K562 (cell line): ENCODE data around the gene ICA1L. TPM values are rescaled to one million over a fixed set of nuclear protein-coding genes. Genes with fewer than 3 reads are reported as not detected.

Experiments used
- ATAC-seq: fragments of 200-7000 bp; cut with Tn5 transposase; 3 replicates; pipeline ENCODE4 v1.9.1; 2020; ENCODE audit warnings: moderate library complexity
- BruUV-seq: library from RNA; stranded (reverse); fragments of 400-500 nt; replicated peaks from 2 replicates; lab custom pipeline; 2021; lab: Mats Ljungman, UMichigan
- CTCF ChIA-PET: fragments of 300-600 bp; formaldehyde crosslinking; extraction: SDS; loops from one replicate; lab custom pipeline; 2021; ENCODE audit warnings: low intra/inter-chr PET ratio; lab: Yijun Ruan, JAX
- POLR2A ChIA-PET: fragments of 300-600, 350-650 bp; sonication (Branson Sonifier 250); formaldehyde crosslinking; extraction: SDS; loops from one replicate; lab custom pipeline; 2021; ENCODE audit warnings: antibody characterized with exemption, inconsistent platforms; lab: Yijun Ruan, JAX
- DNase-seq, 4 experiments: peaks; one replicate each; pipeline versions ENCODE4 v3.0.0 to v3.0.0-alpha.2; 2011 to 2018; ENCODE audit warnings: low spot score in 3 of 4, mixed read lengths in 3 of 4; ENCODE audit errors: extremely low read depth in 1 of 4
- FAIRE-seq: peaks from 2 replicates; lab custom pipeline; 2011; peaks lifted over from hg19 to GRCh38; lab: Jason Lieb, UNC
- H2AFZ ChIP-seq: 2 replicates; pipeline ENCODE4 v1.6.0; 2011; ENCODE audit warnings: low read depth, low read length, control low read depth, inconsistent platforms
- H3K27ac ChIP-seq: fragments of 200-600 bp; 3 replicates; pipeline ENCODE4 v1.8.0; 2011; ENCODE audit warnings: low read depth, mild to moderate bottlenecking, control low read depth, inconsistent platforms, low read length, moderate library complexity, mixed read lengths; ENCODE audit errors: extremely low read depth
- H3K27me3 ChIP-seq, 2 experiments: fragments of 300-600 bp in 1 of 2; 2 replicates in 1 of 2; 3 replicates in 1 of 2; pipeline versions ENCODE4 v1.6.0 to v1.8.0; 2011; ENCODE audit warnings: inconsistent platforms in 2 of 2, low read length in 2 of 2, mild to moderate bottlenecking in 1 of 2, mixed read lengths in 1 of 2, moderate library complexity in 1 of 2; ENCODE audit not compliant: control insufficient read depth in 2 of 2, insufficient read depth in 2 of 2
- H3K36me3 ChIP-seq: fragments of 300-600 bp; 3 replicates; pipeline ENCODE4 v1.8.0; 2011; ENCODE audit warnings: mild to moderate bottlenecking, low read length, inconsistent platforms; ENCODE audit not compliant: control insufficient read depth, insufficient read depth
- H3K4me1 ChIP-seq, 2 experiments: fragments of 200-600 bp in 1 of 2; replicated peaks in 1 of 2; 2 replicates in 1 of 2; 3 replicates in 1 of 2; pipeline versions ENCODE4 v1.5.1 to v1.8.0; 2011; ENCODE audit warnings: inconsistent platforms in 2 of 2, low read length in 2 of 2, mild to moderate bottlenecking in 1 of 2, mixed read lengths in 1 of 2, moderate library complexity in 1 of 2; ENCODE audit not compliant: control insufficient read depth in 2 of 2, insufficient read depth in 2 of 2
- H3K4me2 ChIP-seq: 2 replicates; pipeline ENCODE4 v1.6.1; 2011; ENCODE audit warnings: low read length, control low read depth, inconsistent platforms, mixed read lengths; ENCODE audit not compliant: insufficient read depth
- H3K4me3 ChIP-seq: fragments of 200-600 bp; sonication (generic), shearing (Covaris generic); 2 replicates; pipeline ENCODE4 v1.5.1; 2016; ENCODE audit warnings: control low read depth, inconsistent platforms
- H3K79me2 ChIP-seq: fragments of 200-600 bp; 3 replicates; pipeline ENCODE4 v1.8.0; 2011; ENCODE audit warnings: low read length, inconsistent platforms; ENCODE audit not compliant: control insufficient read depth, insufficient read depth
- H3K9ac ChIP-seq, 2 experiments: 2 replicates each; pipeline versions ENCODE4 v1.6.0 to v1.6.1; 2011; ENCODE audit warnings: low read depth in 2 of 2, low read length in 2 of 2, control low read depth in 1 of 2, inconsistent platforms in 1 of 2, mild to moderate bottlenecking in 1 of 2, mixed read lengths in 1 of 2; ENCODE audit not compliant: insufficient read depth in 1 of 2
- H3K9me1 ChIP-seq: one replicate; pipeline ENCODE4 v1.6.0; 2011; ENCODE audit warnings: inconsistent platforms, mild to moderate bottlenecking, low read length, moderate library complexity; ENCODE audit not compliant: control insufficient read depth, insufficient read depth
- H3K9me3 ChIP-seq: replicated peaks from 2 replicates; pipeline ENCODE4 v1.5.1; 2011; ENCODE audit warnings: low read depth, low read length, inconsistent platforms; ENCODE audit not compliant: control insufficient read depth, insufficient read depth
- H4K20me1 ChIP-seq: replicated peaks from 2 replicates; pipeline ENCODE4 v1.6.1; 2011; ENCODE audit warnings: low read length, inconsistent platforms, mixed read lengths; ENCODE audit not compliant: control insufficient read depth, insufficient read depth
- ARID1B ChIP-seq: fragments of 450-650 bp; IDR thresholded peaks from 2 replicates; pipeline ENCODE4 v1.6.1; 2016; ENCODE audit warnings: antibody characterized with exemption, mild to moderate bottlenecking, inconsistent platforms
- BHLHE40 ChIP-seq: IDR thresholded peaks from 2 replicates; pipeline ENCODE4 v1.6.1; 2011; ENCODE audit warnings: low read length, improper control_type of control experiment
- C11orf30 ChIP-seq: fragments of 450-650 bp; IDR thresholded peaks from 2 replicates; pipeline ENCODE4 v1.6.1; 2016; ENCODE audit warnings: low read depth, mild to moderate bottlenecking
- ILF3 ChIP-seq: fragments of 450-650 bp; IDR thresholded peaks from 2 replicates; pipeline ENCODE4 v1.6.1; 2018; ENCODE audit warnings: antibody characterized with exemption, mild to moderate bottlenecking, moderate library complexity, borderline replicate concordance
- MAFF ChIP-seq: IDR thresholded peaks from 2 replicates; pipeline ENCODE4 v1.6.1; 2012; ENCODE audit warnings: low read length, improper control_type of control experiment
- MAFG ChIP-seq: fragments of 450-650 bp; conservative IDR thresholded peaks from 2 replicates; pipeline ENCODE4 v1.6.1; 2016; ENCODE audit warnings: missing genetic modification characterization, missing compliant biosample characterization
- MCM3 ChIP-seq: fragments of 450-650 bp; IDR thresholded peaks from 2 replicates; pipeline ENCODE4 v1.6.1; 2016
- PPARD ChIP-seq: fragments of 250-450 bp; sonication (Bioruptor Pico); IDR thresholded peaks from 2 replicates; pipeline ENCODE4 v1.8.0; 2022; ENCODE audit warnings: inconsistent platforms, mild to moderate bottlenecking, moderate library complexity
- SMARCA4 ChIP-seq: fragments of 450-650 bp; IDR thresholded peaks from 2 replicates; pipeline ENCODE4 v1.6.1; 2016
- ZKSCAN1 ChIP-seq: fragments of 150-350 bp; IDR thresholded peaks from 2 replicates; pipeline ENCODE4 v1.6.1; 2016; ENCODE audit warnings: low read depth, low read length
- ZNF316 ChIP-seq: fragments of 450-650 bp; IDR thresholded peaks from 2 replicates; pipeline ENCODE4 v1.6.1; 2016
- ZNF785 ChIP-seq: fragments of 250-450 bp; sonication (Bioruptor Pico); IDR thresholded peaks from 2 replicates; pipeline ENCODE4 v1.4.0; 2020; ENCODE audit warnings: mild to moderate bottlenecking
- WGBS: fragments of 100-300 bp; shearing (Covaris generic); methylation state at CpG from one replicate; pipeline ENCODE4 v1.1.6; 2016; ENCODE audit warnings: low coverage, mixed read lengths; ENCODE audit not compliant: insufficient coverage; ENCODE audit errors: missing lambda C conversion rate; 5-methylcytosine and 5-hydroxymethylcytosine counted together
- in situ Hi-C: fragments of 300-500 bp; cut with MboI; formaldehyde crosslinking; loops from 4 replicates; pipeline ENCODE4 v1.15.0; 2018; ENCODE audit warnings: inconsistent platforms, mixed read lengths
- intact Hi-C: fragments of 100-400 bp; cut with micrococcal nuclease; formaldehyde crosslinking; loops from 2 replicates; pipeline ENCODE4 v1.14.2; 2022
- polyA plus RNA-seq, 8 experiments: library from polyadenylated mRNA; depleted of rRNA in 4 of 8; stranded (reverse) in 5 of 8; unstranded in 3 of 8; fragments of >200 nt; fragmentation: Nextera tagmentation in 2 of 8; fragmentation: Illumina TruSeq in 1 of 8; extraction: Ambion mirVana in 2 of 8; extraction: Trizol in 1 of 8; gene quantifications; 2 replicates each; pipeline versions ENCODE4 v1.2.1 to v1.2.3, GENCODE V29; 2011 to 2014; ENCODE audit warnings: inconsistent platforms in 1 of 8, missing spikeins in 1 of 8
- total RNA-seq, 7 experiments: library from RNA; depleted of rRNA in 6 of 7; stranded (reverse); fragments of >200 nt in 6 of 7; fragmentation: Illumina TruSeq in 2 of 7; extraction: Trizol in 2 of 7; gene quantifications; 2 replicates each; pipeline versions ENCODE4 v1.2.1 to v1.2.3, GENCODE V29; 2011 to 2021; ENCODE audit warnings: low replicate concordance in 1 of 7

Gene ICA1L
- total and polyA plus RNA-seq, 9 of the 15 experiments (the other 6 are each of a cell fraction or from before 2014, with no cell fraction given), result 0.57 to 1.7 (median 1.1) TPM

- FAIRE-seq, result no peak
- Histone ChIP-seq H3K4me1 (peaks cover 0 to 5% of the 10 kb centered on the region in 2 experiments; a peak in 2 of 5 replicates), H3K9me1 (no peaks in the 10 kb centered on the region), H3K36me3 (peaks cover 25% of the 10 kb centered on the region; the same call in 2 of the 3 replicates), H3K27me3 (no peaks in the 10 kb centered on the region)
- POLR2A ChIA-PET, result no interaction called here
- TSS peak; percentile 61 for BruUV-seq
- in situ Hi-C loops, result no loop called here
- TF ChIP-seq ARID1B, result 0 out of 2 replicates have a peak, but pooled peaks have one; percentile 6
- peak; percentile 34; the same call in 1 of the 2 replicates for TF ChIP-seq SMARCA4
- no peak for TF ChIP-seq PPARD (CRISPR knock-in tag)
- no peak for TF ChIP-seq ZKSCAN1
- peak; percentile 37; the same call in 1 of the 2 replicates for TF ChIP-seq BHLHE40
- no peak for TF ChIP-seq ZNF785 (CRISPR knock-in tag)
- TF ChIP-seq, all 486 proteins: peak for 3
- Histone ChIP-seq H4K20me1 (no peaks in the 10 kb centered on the region), H3K9ac (peak overlapping the region; percentile 93 to 95), H3K27ac (peak overlapping the region; percentile 93), H3K79me2 (peaks cover 61% of the 10 kb centered on the region), H3K9me3 (no peaks in the 10 kb centered on the region), H3K4me2 (peak overlapping the region; percentile 98), H2AFZ (peak overlapping the region; percentile 94), H3K4me3 (peak overlapping the region; percentile 69)
- CTCF ChIA-PET, result no interaction called here
- intact Hi-C loops, result loop anchor here (2.0 to 5.0 kb wide), 2 partner anchors 56 to 104 kb away; partner anchors contain the start of gene NBEAL1
- DNase-seq, result no peak
- peak; percentile 48 for ATAC-seq
- 2% methylated on average over 7 of the region's 8 CpGs for WGBS
Observed at GRCh38 chr2:202911203-202911511, 39.6 kb upstream of the ICA1L start.

- H3K9me3 ChIP-seq, result no peaks in the 10 kb centered on the region
- BruUV-seq, result no TSS peak
- no peaks in the 10 kb centered on the region for H3K27me3 ChIP-seq
- ChIA-PET CTCF (no interaction called here), POLR2A (no interaction called here)
- intact Hi-C loops (loop anchor here (2.0 to 5.0 kb wide), 2 partner anchors 57 to 104 kb away; partner anchors contain the start of gene NBEAL1), in situ Hi-C loops (no loop called here)
- FAIRE-seq (no peak), DNase-seq (peak in 1 of 4 experiments; percentile 1), ATAC-seq (no peak)
- TF ChIP-seq ZNF316, result peak; percentile 90
- peak; percentile 42 for TF ChIP-seq MAFF
- no peak for TF ChIP-seq ILF3
- peak; percentile 52 for TF ChIP-seq MAFG (tag)
- no peak for TF ChIP-seq MCM3
- peak; percentile 76 for TF ChIP-seq C11orf30
- peak overlapping the region; percentile 93; the same call in 2 of the 3 replicates for H3K27ac ChIP-seq
- H3K36me3 ChIP-seq, result peaks cover 29% of the 10 kb centered on the region; the same call in 2 of the 3 replicates
- H4K20me1 ChIP-seq, result no peaks in the 10 kb centered on the region
- peak overlapping the region; percentile 98 for H3K4me2 ChIP-seq
- H3K79me2 ChIP-seq, result peaks cover 66% of the 10 kb centered on the region
- 0% methylated on average over 3 of the region's 3 CpGs for WGBS
- H3K4me1 ChIP-seq, result peaks cover 0 to 5% of the 10 kb centered on the region in 2 experiments; a peak in 2 of 5 replicates
- peak overlapping the region; percentile 69 for H3K4me3 ChIP-seq
- H3K9ac ChIP-seq, result peak overlapping the region in 1 of 2 experiments; percentile 95; a peak in 3 of 4 replicates
- no peaks in the 10 kb centered on the region for H3K9me1 ChIP-seq
- no peak overlapping the region for H2AFZ ChIP-seq
Observed at GRCh38 chr2:202910698-202911097, 39.1 kb upstream of the ICA1L start.
